Suppressor macrophage treated with lipopolysaccharide for 4 hours (primary cell): ENCODE measurements around the gene RELN.

Source experiments
- DNase-seq: peaks from one replicate; pipeline ENCODE4 v3.0.0-alpha.2; 2020

Gene RELN

DNA sequence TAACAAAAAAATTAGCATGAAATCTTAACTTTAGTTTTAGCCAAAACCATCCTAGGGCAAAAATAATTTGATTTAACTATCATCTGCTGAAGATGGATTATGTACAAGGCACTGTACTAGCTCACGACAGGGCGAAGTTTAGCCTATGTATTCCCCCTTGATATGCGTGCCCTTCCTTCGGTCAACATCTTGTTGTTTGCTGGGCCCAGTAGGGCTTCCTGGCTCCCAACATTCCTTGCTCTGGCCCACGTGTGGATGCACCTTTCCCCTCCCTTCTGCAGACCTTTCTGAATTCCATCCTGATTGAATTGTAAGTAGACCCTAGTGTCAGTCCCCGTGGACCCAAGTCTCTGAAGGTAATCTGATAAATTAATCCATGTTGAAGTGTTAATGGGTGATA lies 212.0 kb downstream of the RELN start:
- no peak for DNase-seq

GRCh38 chr7:103773726-103774125 lies 215.7 kb downstream of the RELN start:
- no peak for DNase-seq

DNA sequence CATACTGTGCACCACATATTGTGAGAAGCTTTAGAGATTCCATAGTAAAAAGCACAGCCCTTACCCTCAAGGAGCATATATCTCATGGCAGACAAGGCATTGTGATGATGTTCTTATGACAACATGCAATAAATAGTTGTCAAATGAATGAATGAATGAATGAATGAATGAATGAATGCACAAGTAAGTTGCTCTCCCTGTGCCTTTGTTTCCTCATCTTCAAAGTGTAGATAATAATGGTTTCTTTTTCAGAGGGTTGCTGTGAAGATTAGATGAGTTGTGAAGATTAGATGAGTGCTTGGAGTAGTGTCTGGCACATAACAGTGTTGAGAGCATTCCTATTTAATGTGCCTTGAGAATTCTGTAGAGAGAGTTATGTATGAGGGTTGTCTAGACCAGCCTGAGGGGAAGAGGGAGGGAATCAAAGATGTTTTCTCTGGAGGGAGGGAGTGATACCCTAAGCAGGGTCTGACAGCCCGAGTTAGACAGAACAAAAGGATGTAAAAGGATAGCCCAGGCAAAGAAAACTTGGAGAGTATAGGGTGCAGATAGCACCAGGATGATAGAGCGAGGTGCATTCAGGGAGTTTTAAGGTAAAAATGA lies 217.2 kb downstream of the RELN start:
- no peak for DNase-seq

- no peak for DNase-seq
These were observed 218.2 kb downstream of the RELN start for GRCh38 chr7:103771294-103771693.

- no peak for DNase-seq
These were observed 222.8 kb downstream of the RELN start for GRCh38 chr7:103766660-103767059.

DNA sequence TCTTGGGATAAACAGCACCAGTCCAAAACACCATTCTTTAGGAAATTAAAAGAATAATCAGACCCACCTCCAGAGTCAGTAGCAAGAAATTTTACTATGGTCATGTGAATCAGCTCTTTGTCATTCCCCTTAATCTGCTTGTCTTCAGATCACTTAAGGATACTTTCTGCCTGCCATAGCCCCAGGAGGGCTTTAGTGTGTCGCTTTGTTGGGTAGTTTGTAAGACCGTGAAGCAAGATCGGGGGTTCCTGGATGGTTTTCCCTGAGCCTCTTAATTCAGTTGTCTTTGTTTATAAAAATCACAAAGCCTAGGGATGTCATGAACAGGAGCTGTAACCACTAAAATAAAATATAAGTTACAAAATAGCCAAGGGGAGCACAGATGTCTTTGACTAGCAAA lies 223.6 kb downstream of the RELN start:
- no peak for DNase-seq

- no peak for DNase-seq
These were observed 224.6 kb downstream of the RELN start for GRCh38 chr7:103764901-103765300.

GRCh38 chr7:103762877-103763276 lies 226.6 kb downstream of the RELN start:
- DNase-seq, result no peak

GRCh38 chr7:103762065-103762760 lies 227.2 kb downstream of the RELN start:
- DNase-seq, result no peak

DNA sequence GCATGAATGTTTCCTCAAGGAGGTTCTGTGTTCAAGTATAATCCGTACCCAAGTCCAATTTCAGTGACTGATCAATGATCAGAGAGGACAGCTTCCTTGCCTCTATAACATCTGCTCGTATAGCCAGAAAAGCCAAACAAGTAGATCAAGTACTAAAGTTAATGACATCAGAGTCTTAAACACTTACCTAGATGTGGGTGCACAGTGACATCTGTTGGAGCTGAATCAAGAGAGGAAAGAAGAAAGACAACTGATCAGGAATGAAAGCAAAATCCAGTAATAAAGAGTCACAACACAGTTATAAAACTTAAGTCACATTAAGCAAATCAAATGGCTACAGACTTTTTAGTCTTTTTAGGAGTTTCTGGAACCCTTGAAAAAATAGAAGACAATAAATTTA lies 236.5 kb downstream of the RELN start:
- no peak for DNase-seq

- no peak for DNase-seq
These were observed 238.1 kb downstream of the RELN start for GRCh38 chr7:103751311-103751880.

DNA sequence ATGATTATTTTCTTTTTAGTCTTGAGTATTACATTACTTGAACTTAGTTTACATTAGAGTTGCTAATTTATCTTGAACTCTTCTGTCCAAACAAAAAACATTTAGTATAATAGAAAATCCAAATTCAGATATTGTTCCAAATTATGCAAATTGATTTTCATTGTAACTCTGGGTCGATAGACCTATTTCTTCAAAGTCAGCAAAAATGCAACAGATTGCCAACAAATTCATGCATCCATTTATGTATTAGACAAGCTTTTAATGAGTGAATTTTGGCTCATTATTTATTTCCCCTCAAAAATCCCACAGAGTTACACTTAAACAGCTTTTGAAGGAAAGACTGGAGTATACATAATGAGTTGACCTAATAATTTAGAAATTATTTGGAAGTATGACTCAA lies 240.8 kb downstream of the RELN start:
- DNase-seq, result no peak

DNA sequence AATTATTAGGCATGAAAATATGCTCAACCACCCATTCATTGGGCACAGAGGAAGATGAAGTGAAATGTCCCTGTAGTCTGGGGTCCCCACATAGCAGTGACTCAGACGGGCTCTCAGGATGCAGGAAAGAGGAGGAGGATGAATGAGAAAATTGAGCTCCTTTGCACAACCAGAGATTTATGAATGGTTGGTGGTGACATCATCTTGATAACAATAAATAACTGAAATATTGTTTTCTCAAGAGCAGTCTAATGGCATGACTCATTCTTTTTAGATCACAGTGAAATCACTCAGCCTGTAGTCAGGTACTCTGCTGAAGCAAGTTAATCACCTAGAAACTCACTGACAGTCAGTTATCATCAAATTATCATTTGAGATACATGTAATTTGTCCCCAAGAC lies 254.1 kb downstream of the RELN start:
- no peak for DNase-seq

DNA sequence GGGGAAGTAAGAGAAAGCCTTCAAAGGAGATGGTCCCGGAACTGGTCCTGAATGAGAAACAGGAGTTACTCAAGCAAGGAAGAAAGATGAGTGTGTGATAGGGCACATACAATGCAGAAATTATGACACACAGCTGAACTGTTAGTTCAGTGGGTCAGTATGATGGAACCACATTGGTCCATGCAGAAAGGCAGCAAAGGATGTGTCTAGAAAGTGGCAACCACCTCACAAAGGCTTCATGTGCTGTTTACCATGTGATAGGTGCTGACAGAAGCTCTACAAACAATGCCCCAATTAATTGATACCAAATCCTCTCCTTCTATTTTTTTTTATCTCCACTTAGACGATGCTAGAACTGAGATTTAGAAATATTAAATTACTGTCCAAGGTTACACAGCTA lies 258.3 kb downstream of the RELN start:
- DNase-seq, result no peak

- DNase-seq, result no peak
These were observed 260.4 kb downstream of the RELN start for GRCh38 chr7:103729026-103729425.

DNA sequence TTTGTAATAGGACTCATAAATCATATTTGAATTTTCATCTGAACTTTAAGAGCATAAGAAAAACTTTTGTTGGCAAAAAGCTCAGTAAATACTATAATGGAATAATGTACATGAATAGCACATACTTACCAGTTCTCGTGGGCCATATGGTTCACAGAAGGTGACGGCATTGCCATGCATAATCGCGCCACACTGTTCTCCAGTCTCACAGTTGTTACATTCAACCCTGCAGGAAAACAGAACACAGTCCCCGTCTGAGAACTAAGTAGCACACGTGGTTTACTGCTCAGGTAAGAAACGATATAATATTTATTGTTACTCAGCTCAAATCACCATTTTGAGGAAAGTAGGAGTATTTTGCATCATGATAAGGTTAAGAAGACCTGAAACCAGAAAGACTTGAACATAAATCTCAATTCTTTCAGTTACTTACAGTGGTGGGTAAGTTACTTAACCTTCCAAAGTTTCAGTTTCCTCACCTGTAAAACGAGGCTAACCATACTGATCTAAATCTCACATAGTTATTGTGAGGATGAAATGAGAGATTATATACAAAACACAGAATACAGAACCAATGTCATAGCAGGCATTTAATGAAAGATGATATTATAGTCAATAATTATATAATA lies 261.4 kb downstream of the RELN start:
- DNase-seq, result no peak

DNA sequence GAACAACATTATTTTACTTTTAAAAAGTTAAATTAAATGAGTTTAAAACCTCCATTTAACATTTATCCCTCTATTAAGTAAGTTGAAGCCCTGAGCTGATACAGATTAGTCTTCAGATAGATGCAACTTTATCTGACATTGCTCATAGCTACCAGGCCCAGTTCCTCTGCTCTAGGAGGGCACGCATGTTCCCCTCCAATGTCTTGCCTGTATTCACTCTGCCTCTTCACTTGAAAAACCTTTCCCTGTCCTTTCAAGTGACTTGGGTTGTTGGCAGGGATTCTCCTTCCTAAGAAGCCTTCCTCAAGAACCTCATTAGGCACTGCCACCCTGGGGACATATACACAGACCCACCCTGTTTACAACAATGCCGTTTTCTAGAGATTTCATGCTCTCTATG lies 270.4 kb downstream of the RELN start:
- no peak for DNase-seq

- no peak for DNase-seq
These were observed 270.9 kb downstream of the RELN start for GRCh38 chr7:103718482-103719061.

- DNase-seq, result no peak
These were observed 271.9 kb downstream of the RELN start for GRCh38 chr7:103717574-103717973.

DNA sequence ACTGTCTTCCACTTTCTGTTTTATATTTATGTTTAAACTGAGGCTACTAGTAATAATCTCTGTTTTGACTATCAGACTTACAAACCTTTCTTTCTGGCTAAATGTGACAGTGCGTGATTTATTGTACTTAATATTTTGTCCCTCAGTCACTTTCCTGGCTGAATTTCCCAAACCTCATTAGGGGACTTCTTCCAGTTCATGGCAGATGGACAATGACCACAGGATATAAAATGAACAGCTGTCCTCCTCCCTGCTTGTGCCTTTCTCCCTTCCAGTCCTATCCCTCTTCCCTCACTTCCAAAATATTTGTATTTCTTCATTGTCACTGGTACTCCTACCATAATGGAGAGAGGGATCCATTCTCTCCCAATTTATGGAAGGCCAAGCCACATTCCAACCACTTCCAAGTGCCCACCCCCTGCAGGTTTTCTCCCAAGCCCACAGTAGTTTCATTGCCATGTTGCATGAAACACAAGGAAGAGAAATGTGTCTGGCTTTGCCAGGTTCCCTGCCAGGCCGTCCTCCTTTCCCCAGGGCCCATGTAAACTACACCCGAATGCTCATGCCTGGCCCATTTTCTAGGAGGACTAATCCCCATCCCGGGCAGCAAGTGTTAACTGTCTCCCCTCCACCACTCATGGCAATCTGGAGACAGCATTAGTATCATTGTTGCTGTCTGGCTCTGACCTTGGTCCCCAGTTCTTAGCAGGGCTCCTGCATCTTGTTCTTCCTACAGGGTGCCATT lies 273.9 kb downstream of the RELN start:
- no peak for DNase-seq

DNA sequence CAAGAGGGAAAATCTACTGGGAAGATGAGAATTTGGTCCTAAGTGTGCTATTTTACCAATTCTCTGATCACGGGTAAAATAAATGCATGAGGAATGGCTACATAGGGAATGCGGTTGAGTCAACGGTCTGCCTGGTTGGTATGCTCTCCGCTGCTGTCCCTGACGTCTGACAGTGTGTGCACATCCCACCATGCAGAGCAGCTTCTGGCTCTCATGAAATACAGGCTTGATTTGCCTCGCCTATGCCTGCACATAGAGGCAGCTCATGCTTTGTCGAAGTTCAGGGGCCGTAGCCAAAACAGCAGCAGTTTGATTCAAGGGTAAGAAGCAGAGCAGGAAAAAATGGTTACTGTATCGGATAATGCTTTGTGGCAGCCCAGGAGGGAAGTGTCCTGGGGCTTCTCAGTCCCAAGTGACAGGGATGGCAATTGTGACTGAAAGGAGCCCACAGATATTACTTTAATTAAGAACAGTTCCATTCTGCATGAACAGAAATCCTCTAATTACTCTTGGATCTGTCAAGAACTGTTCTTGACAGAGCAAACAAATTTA lies 275.0 kb downstream of the RELN start:
- DNase-seq, result no peak

GRCh38 chr7:103712991-103713778 lies 276.3 kb downstream of the RELN start:
- no peak for DNase-seq
